ENCODE data around the gene SRRM4.

Gene SRRM4

DNA sequence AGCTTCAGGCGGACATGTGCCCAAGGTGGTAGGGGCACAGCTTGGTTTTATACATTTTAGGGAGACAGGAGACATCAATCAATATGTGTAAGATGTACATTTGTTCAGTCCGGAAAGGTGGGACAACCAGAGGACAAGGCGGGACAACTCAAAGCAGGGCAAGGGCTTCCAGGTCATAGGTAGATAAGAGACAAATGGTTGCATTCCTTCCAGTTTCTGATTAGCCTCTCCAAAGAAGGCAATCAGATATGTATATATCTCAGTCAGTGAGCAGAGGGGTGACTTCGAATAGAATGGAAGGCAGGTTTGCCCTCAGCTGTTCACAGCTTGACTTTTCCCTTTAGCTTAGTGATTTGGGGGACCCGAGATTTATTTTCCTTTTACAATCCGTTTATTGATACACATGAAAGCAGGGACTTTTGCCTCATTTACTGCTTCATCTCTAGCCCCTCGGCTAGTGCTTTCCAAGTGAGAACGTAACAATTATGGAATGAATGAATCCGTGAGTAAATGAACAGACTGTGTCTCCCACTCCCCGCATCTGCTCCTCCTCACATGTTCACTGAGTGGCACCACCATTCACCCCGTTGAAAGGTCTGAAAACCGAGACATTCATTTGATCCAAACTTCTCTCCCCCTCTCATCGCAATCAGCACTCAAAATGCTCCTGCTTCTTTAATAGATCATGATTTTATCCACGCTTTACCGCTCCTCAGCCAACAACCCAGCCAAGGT lies 190.5 kb downstream of the SRRM4 start:
- TF ChIP-seq, protein P1, sequence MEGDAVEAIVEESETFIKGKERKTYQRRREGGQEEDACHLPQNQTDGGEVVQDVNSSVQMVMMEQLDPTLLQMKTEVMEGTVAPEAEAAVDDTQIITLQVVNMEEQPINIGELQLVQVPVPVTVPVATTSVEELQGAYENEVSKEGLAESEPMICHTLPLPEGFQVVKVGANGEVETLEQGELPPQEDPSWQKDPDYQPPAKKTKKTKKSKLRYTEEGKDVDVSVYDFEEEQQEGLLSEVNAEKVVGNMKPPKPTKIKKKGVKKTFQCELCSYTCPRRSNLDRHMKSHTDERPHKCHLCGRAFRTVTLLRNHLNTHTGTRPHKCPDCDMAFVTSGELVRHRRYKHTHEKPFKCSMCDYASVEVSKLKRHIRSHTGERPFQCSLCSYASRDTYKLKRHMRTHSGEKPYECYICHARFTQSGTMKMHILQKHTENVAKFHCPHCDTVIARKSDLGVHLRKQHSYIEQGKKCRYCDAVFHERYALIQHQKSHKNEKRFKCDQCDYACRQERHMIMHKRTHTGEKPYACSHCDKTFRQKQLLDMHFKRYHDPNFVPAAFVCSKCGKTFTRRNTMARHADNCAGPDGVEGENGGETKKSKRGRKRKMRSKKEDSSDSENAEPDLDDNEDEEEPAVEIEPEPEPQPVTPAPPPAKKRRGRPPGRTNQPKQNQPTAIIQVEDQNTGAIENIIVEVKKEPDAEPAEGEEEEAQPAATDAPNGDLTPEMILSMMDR (IDR thresholded peaks at IDR 0.05; ENCODE audit: insufficient read depth, low read length, missing control alignments) = no peak
- H3K4me3 ChIP-seq (ENCODE audit: low read depth, low read length) = no peak overlapping the region
- CTCF ChIA-PET = no interaction called here
- no peak for DNase-seq (ENCODE audit: low read depth, low spot score)
- POLR2A ChIA-PET = no interaction called here

DNA sequence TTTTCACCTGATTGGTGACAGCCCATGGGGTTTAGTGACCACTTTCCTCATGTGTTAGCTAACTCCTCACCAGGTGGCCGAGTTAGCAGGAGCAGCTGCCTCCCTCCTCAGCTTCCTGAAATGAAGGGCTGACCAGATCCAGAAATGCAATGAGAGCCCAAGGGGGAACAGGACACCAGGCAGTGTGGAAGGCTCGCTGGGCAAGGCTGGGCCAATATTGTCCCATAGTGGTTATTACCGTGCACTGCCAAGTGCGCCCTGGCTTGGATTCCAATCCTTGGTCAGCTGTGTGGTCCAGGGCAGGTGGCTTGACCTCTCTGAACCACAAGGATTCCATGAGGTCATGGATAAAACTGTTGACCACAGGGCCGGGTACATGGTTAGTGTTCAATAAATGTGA lies 193.7 kb downstream of the SRRM4 start:
- DNase-seq (ENCODE audit: low read depth, low spot score) = no peak
- ChIA-PET CTCF (interaction anchor here (1.1 kb wide), 1 partner anchor 11 kb away, joined by 3 read pairs; no protein-coding TSS in a partner anchor), POLR2A (no interaction called here)
- no peak overlapping the region for H3K4me3 ChIP-seq (ENCODE audit: low read depth, low read length)
- TF ChIP-seq, protein P1 (IDR thresholded peaks at IDR 0.05; ENCODE audit: insufficient read depth, low read length, missing control alignments) = no peak

DNA sequence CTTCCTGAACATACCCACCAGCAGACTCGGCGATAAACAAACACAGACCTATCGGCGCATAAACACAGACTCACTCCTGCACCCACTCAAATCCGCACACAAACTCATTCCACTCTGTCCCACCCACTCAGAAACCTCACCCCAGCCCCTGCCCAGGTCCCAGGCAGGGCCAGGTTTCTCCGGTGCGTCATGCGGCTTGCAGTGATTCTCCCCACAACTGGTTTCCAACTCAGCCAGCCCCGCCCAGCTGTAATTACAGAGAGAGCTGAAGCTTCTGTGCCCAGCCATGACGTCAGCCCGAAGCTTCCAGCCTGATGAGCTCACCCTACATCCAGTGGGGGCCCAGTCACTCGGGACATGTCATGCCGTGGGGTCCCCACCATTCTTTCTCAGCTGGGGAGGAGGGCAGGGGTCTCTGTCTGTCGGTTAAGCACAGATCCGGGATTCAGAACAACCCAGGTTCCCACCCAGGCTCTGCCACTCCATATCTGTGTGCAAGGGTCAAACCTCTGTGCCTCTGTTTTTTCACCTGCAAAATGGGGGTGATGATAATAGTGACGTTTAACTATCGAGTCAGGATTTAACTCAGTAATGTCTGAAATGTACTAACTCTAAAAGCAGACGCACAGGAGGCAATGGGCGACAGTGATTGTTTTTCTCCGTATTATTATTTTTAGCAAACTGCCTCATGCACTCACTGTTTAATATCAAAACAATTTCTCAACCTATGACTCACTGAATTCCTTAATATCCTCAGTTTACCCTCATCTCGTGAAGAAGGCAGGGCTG lies 195.1 kb downstream of the SRRM4 start:
- peak; percentile 74 for DNase-seq (ENCODE audit: low read depth, low spot score)
- POLR2A ChIA-PET = no interaction called here
- peak overlapping the region; percentile 38 for H3K4me3 ChIP-seq (ENCODE audit: low read depth, low read length)
- CTCF ChIA-PET = interaction anchor here (1.1 kb wide), 1 partner anchor 10 kb away, joined by 3 read pairs; no protein-coding TSS in a partner anchor
- TF ChIP-seq, protein P1 (IDR thresholded peaks at IDR 0.05; ENCODE audit: insufficient read depth, low read length, missing control alignments) = no peak

DNA sequence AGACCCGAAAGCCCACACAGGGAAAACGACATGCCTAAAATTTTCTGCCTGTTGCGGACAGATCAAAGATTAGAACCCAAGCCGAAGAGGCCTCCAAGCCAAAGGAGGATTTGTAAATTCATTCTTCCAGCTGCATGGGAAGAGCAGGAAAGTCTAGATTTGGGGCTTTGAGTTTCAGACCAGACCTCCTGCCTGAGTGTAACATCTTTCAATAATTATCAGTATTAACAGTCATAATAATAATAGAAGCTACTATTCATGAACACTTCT lies 195.7 kb downstream of the SRRM4 start:
- DNase-seq (ENCODE audit: low read depth, low spot score) = no peak
- ChIA-PET POLR2A (no interaction called here), CTCF (no interaction called here)
- H3K4me3 ChIP-seq (ENCODE audit: low read depth, low read length) = no peak overlapping the region
- TF ChIP-seq, protein P1 (IDR thresholded peaks at IDR 0.05; ENCODE audit: insufficient read depth, low read length, missing control alignments) = no peak

DNA sequence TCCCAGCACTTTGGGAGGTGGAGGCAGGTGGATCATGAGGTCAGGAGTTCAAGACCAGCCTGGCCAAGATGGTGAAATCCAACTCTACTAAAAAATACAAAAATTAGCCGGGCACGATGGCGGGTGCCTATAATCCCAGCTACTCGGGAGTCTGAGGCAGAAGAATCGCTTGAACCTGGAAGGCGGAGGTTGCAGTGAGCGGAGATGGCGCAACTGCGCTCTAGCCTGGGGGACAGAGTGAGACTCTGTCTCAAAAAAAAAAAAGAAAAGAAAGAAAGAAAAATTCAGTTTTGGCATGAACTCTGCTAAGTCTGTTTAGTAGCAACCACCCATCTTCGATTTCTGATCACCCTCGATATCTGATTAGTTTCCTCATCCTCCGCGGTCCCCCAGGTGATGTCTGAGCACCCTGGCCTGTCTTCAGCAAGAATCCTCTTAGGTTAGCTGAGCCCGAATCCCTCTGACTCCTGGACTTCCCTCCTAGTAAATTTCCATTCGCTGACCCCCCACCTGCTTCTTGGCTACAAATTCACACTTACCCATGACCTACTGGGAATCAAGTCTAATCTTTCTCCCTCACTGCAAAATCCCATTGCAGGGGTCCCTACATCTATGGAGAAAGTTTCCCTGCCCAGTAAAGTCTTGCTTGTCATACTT lies 196.5 kb downstream of the SRRM4 start:
- ChIA-PET POLR2A (interaction anchor here (0.5 to 2.6 kb wide), 3 partner anchors 11 to 1114 kb away, joined by 3 to 21 read pairs (median 3); partner anchors contain the start of gene RNU4-2), CTCF (no interaction called here)
- TF ChIP-seq, protein P1 (IDR thresholded peaks at IDR 0.05; ENCODE audit: insufficient read depth, low read length, missing control alignments) = no peak
- no peak for DNase-seq (ENCODE audit: low read depth, low spot score)
- H3K4me3 ChIP-seq (ENCODE audit: low read depth, low read length) = no peak overlapping the region
